Peyer's patch (tissue), 4 donors: ENCODE measurements around the gene WDTC1.
"Not testable (repeated sequence)": the region's sequence is repeated elsewhere in the genome, so short reads cannot be mapped to it uniquely, and the experiment has no call there.

Experiments used
- POLR2A ChIP-seq, 2 donors: fragments of 450-650 bp; IDR thresholded peaks; one replicate each; pipeline ENCODE4 v1.5.1; 2017; ENCODE audit warnings: antibody characterized with exemption in 2 of 2, mild to moderate bottlenecking in 2 of 2, moderate library complexity in 2 of 2
- TF ChIP-seq, protein P1 (sequence below), 6 experiments: fragments of 450-650 bp in 4 of 6; fragments of 200-600 bp in 2 of 6; sonication (generic) in 1 of 6; IDR thresholded peaks; one replicate each; pipeline ENCODE4 v1.5.1; 2017 to 2019; ENCODE audit warnings: antibody characterized with exemption in 6 of 6, mild to moderate bottlenecking in 3 of 6, moderate library complexity in 1 of 6

DNA sequence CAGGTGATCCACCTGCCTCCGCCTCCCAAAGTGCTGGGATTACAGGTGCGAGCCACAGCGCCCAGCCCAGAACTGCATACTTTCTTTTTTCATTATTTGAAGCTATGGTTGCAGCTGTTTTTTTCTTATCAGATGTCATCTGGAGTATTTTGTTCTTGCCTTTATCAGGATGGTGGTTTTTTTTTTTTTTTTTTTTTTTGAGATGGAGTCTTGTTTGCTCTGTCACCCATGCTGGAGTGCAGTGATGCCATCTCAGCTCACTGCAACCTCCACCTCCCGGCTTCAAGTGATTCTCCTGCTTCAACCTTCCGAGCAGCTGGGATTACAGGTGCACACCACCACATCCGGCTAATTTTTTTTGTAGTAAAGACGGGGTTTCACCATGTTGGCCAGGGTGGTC, 51.4 kb downstream of the WDTC1 start:
- TF ChIP-seq, protein P1, sequence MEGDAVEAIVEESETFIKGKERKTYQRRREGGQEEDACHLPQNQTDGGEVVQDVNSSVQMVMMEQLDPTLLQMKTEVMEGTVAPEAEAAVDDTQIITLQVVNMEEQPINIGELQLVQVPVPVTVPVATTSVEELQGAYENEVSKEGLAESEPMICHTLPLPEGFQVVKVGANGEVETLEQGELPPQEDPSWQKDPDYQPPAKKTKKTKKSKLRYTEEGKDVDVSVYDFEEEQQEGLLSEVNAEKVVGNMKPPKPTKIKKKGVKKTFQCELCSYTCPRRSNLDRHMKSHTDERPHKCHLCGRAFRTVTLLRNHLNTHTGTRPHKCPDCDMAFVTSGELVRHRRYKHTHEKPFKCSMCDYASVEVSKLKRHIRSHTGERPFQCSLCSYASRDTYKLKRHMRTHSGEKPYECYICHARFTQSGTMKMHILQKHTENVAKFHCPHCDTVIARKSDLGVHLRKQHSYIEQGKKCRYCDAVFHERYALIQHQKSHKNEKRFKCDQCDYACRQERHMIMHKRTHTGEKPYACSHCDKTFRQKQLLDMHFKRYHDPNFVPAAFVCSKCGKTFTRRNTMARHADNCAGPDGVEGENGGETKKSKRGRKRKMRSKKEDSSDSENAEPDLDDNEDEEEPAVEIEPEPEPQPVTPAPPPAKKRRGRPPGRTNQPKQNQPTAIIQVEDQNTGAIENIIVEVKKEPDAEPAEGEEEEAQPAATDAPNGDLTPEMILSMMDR (IDR thresholded peaks at IDR 0.05) = not testable (repeated sequence)
- TF ChIP-seq POLR2A (IDR thresholded peaks at IDR 0.05) = not testable (repeated sequence)
